ENCODE results near the gene ICAM5. TPM values are rescaled to one million over a fixed set of nuclear protein-coding genes. Genes with fewer than 3 reads are reported as not detected.

The ICAM5 gene
- total RNA-seq, 1 donor from 2014 or later: 0.38 TPM

DNA sequence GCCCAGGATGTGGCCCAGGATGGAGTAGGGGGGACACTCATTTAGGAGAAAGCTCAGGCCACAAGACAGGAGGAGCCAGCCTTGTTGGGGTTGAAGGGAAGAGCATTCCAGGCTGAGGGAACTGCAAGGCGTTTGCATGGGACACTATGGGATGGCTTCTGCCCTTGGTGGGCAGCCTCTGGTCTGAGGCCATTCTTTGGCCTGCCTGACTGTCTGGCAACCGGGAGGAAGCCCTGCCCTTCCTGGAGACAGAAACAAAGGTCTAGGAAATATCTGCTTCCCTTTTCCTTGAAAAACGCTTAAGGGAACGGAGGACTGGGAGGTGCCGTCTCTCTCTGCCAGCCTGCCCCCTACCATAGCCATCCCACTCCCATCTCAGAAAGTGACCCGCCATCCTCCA, 21.7 kb upstream of the ICAM5 start:
- TF ChIP-seq, protein P1, sequence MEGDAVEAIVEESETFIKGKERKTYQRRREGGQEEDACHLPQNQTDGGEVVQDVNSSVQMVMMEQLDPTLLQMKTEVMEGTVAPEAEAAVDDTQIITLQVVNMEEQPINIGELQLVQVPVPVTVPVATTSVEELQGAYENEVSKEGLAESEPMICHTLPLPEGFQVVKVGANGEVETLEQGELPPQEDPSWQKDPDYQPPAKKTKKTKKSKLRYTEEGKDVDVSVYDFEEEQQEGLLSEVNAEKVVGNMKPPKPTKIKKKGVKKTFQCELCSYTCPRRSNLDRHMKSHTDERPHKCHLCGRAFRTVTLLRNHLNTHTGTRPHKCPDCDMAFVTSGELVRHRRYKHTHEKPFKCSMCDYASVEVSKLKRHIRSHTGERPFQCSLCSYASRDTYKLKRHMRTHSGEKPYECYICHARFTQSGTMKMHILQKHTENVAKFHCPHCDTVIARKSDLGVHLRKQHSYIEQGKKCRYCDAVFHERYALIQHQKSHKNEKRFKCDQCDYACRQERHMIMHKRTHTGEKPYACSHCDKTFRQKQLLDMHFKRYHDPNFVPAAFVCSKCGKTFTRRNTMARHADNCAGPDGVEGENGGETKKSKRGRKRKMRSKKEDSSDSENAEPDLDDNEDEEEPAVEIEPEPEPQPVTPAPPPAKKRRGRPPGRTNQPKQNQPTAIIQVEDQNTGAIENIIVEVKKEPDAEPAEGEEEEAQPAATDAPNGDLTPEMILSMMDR (IDR thresholded peaks at IDR 0.05; ENCODE audit: insufficient read depth, low read length, poor library complexity, severe bottlenecking): no peak
- Histone ChIP-seq H3K27me3 (ENCODE audit: control insufficient read depth, insufficient read depth, low read length) (no peaks in the 10 kb centered on the region), H3K4me3 (ENCODE audit: low read depth, low read length) (no peak overlapping the region), H3K36me3 (ENCODE audit: control insufficient read depth, insufficient read depth, low read length) (no peaks in the 10 kb centered on the region)
- DNase-seq (ENCODE audit: low read depth): no peak

DNA sequence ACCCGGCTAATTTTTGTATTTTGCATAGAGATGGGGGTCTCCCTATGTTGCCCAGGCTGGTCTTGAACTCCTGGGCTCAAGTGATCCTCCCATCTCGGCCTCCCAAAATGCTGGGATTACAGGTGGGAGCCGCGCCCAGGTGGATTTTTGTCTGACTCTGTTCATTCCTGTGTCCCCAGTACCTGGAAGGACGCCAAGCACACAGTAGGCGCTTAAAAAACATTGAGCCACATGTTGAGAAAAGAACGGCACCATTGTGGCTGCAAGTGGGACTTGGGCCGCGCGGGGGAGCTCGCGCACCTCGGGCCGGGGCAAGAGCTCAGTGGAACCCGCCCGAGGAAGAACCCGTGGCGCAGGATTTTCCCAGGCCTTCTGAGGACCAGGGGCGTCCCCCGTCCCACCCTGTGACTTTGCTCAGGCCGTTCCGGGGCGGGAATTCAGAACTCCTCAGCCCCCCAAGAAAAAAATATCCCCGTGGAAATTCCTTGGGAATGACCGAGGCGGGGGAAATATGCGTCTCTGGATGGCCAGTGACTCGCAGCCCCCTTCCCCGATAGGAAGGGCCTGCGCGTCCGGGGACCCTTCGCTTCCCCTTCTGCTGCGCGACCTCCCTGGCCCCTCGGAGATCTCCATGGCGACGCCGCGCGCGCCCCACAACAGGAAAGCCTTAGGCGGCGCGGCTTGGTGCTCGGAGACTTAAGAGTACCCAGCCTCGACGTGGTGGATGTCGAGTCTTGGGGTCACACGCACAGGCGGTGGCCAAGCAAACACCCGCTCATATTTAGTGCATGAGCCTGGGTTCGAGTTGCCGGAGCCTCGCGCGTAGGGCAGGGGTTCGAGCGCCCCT, 20.2 kb upstream of the ICAM5 start:
- peak overlapping the region; percentile 43 for H3K4me3 ChIP-seq (ENCODE audit: low read depth, low read length)
- H3K27me3 ChIP-seq (ENCODE audit: control insufficient read depth, insufficient read depth, low read length): no peaks in the 10 kb centered on the region
- TF ChIP-seq, protein P1 (IDR thresholded peaks at IDR 0.05; ENCODE audit: insufficient read depth, low read length, poor library complexity, severe bottlenecking): peak; percentile 96
- no peak for DNase-seq (ENCODE audit: low read depth)
- H3K36me3 ChIP-seq (ENCODE audit: control insufficient read depth, insufficient read depth, low read length): no peaks in the 10 kb centered on the region

DNA sequence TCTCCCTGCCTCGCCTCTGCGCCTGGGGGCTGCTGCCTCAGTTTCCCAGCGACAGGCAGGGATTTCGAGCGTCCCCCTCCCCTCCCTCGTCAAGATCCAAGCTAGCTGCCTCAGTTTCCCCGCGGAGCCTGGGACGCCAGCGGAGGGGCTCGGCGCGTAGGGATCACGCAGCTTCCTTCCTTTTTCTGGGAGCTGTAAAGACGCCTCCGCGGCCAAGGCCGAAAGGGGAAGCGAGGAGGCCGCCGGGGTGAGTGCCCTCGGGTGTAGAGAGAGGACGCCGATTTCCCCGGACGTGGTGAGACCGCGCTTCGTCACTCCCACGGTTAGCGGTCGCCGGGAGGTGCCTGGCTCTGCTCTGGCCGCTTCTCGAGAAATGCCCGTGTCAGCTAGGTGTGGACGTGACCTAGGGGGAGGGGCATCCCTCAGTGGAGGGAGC, 19.6 kb upstream of the ICAM5 start:
- peak overlapping the region; percentile 43 for H3K4me3 ChIP-seq (ENCODE audit: low read depth, low read length)
- H3K36me3 ChIP-seq (ENCODE audit: control insufficient read depth, insufficient read depth, low read length): no peaks in the 10 kb centered on the region
- no peaks in the 10 kb centered on the region for H3K27me3 ChIP-seq (ENCODE audit: control insufficient read depth, insufficient read depth, low read length)
- DNase-seq (ENCODE audit: low read depth): no peak
- TF ChIP-seq, protein P1 (IDR thresholded peaks at IDR 0.05; ENCODE audit: insufficient read depth, low read length, poor library complexity, severe bottlenecking): no peak

DNA sequence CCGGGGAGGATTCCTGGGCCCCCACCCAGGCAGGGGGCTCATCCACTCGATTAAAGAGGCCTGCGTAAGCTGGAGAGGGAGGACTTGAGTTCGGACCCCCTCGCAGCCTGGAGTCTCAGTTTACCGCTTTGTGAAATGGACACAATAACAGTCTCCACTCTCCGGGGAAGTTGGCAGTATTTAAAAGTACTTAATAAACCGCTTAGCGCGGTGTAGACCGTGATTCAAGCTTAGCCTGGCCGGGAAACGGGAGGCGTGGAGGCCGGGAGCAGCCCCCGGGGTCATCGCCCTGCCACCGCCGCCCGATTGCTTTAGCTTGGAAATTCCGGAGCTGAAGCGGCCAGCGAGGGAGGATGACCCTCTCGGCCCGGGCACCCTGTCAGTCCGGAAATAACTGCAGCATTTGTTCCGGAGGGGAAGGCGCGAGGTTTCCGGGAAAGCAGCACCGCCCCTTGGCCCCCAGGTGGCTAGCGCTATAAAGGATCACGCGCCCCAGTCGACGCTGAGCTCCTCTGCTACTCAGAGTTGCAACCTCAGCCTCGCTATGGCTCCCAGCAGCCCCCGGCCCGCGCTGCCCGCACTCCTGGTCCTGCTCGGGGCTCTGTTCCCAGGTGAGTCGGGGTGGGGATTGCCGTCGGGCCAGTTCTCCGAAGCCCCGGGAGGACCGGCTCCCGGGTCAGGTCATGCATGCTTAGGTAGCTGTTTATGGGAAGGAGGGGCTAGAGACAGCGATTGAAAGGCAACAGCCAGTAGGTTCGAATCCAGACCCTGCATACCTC, 18.9 kb upstream of the ICAM5 start, which contains the start of gene ICAM1:
Gene ICAM1, plus strand, starts transcription at position 505 of the 779 bp plus-strand sequence. Its CDS starts 40 bp downstream, at position 545.
- peak within 1 kb of the TSS; percentile 43 for H3K4me3 ChIP-seq (ENCODE audit: low read depth, low read length)
- TF ChIP-seq, protein P1 (IDR thresholded peaks at IDR 0.05; ENCODE audit: insufficient read depth, low read length, poor library complexity, severe bottlenecking): no peak
- DNase-seq (ENCODE audit: low read depth): no peak
- no peaks in the 10 kb centered on the region for H3K27me3 ChIP-seq (ENCODE audit: control insufficient read depth, insufficient read depth, low read length)
- H3K36me3 ChIP-seq (ENCODE audit: control insufficient read depth, insufficient read depth, low read length): no peaks in the 10 kb centered on the region

DNA sequence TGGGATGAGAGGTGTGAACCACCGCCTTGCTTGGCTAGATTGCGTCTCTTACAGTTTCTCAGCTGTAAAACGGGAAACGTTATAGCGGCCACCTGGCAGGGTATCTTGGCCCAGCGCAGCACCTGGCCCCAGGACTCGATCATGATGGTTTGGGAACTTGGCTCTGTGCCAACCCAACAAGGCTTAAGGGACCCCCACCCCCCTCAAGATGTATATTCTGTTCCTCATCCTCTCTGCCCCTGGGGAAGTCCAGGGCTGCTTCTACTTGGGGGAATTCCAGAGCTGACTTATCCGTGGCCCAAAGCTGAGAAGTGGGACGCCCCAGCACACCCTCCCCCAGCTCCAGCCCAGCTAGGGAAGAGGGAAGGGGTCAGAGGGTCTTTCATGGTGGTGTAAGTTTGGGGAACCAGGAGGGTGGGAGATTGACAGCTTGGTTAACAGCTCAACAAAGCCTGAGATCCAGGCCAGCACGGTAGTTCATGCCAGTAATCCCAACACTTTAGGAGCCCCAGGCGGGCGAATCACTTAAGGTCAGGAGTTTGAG, 18.1 kb upstream of the ICAM5 start:
- TF ChIP-seq, protein P1 (IDR thresholded peaks at IDR 0.05; ENCODE audit: insufficient read depth, low read length, poor library complexity, severe bottlenecking): no peak
- H3K4me3 ChIP-seq (ENCODE audit: low read depth, low read length): peak overlapping the region; percentile 43
- no peaks in the 10 kb centered on the region for H3K27me3 ChIP-seq (ENCODE audit: control insufficient read depth, insufficient read depth, low read length)
- DNase-seq (ENCODE audit: low read depth): no peak
- H3K36me3 ChIP-seq (ENCODE audit: control insufficient read depth, insufficient read depth, low read length): no peaks in the 10 kb centered on the region
